Neuronal stem cell (in vitro differentiated cells): ENCODE results near the gene SQSTM1.

ENCODE experiments used
- DNase-seq: peaks from one replicate; pipeline ENCODE4 v3.0.0-alpha.2; 2013; ENCODE audit warnings: low spot score
- H2AFZ ChIP-seq: one replicate; pipeline ENCODE4 v1.6.1; 2013; ENCODE audit warnings: mild to moderate bottlenecking, low read length, inconsistent platforms
- H2AK5ac ChIP-seq: 2 replicates; pipeline ENCODE4 v1.6.1; 2013; ENCODE audit warnings: low read depth, mild to moderate bottlenecking, inconsistent platforms, low read length, moderate library complexity, mixed read lengths
- H2BK120ac ChIP-seq: 2 replicates; pipeline ENCODE4 v1.6.1; 2013; ENCODE audit warnings: low read depth, mild to moderate bottlenecking, inconsistent platforms, low read length, moderate library complexity, mixed read lengths
- H2BK12ac ChIP-seq: one replicate; pipeline ENCODE4 v1.6.1; 2013; ENCODE audit warnings: low read length, inconsistent platforms
- H2BK15ac ChIP-seq: 2 replicates; pipeline ENCODE4 v1.6.1; 2013; ENCODE audit warnings: mild to moderate bottlenecking, low read length, inconsistent platforms, mixed read lengths
- H2BK5ac ChIP-seq: one replicate; pipeline ENCODE4 v1.6.1; 2013; ENCODE audit warnings: inconsistent platforms, mild to moderate bottlenecking, low read length, moderate library complexity
- H3K14ac ChIP-seq: one replicate; pipeline ENCODE4 v1.6.1; 2013; ENCODE audit warnings: low read length, inconsistent platforms
- H3K18ac ChIP-seq: 2 replicates; pipeline ENCODE4 v1.6.1; 2013; ENCODE audit warnings: low read length, inconsistent platforms
- H3K23ac ChIP-seq: 2 replicates; pipeline ENCODE4 v1.6.1; 2013; ENCODE audit warnings: low read depth, mild to moderate bottlenecking, mixed read lengths, low read length, inconsistent platforms; ENCODE audit not compliant: poor library complexity
- H3K27ac ChIP-seq: replicated peaks from 3 replicates; pipeline ENCODE4 v1.5.1; 2013; ENCODE audit warnings: low read length, inconsistent platforms
- H3K27me3 ChIP-seq, 3 experiments: 2 replicates each; pipeline ENCODE4 v1.6.1; 2013; ENCODE audit warnings: low read length in 3 of 3, mild to moderate bottlenecking in 2 of 3, inconsistent platforms in 1 of 3, low read depth in 1 of 3, mixed read lengths in 1 of 3, moderate library complexity in 1 of 3; ENCODE audit not compliant: control insufficient read depth in 3 of 3, insufficient read depth in 3 of 3
- H3K36me3 ChIP-seq, 2 donors: replicated peaks in 1 of 2; 2 replicates each; pipeline ENCODE4 v1.6.1; 2013; ENCODE audit warnings: low read length in 2 of 2; ENCODE audit not compliant: control insufficient read depth in 2 of 2, insufficient read depth in 2 of 2
- H3K4ac ChIP-seq: 2 replicates; pipeline ENCODE4 v1.6.1; 2013; ENCODE audit warnings: inconsistent platforms, mild to moderate bottlenecking, low read length, moderate library complexity
- H3K4me1 ChIP-seq, 2 donors: 1 replicate in 1 of 2; 2 replicates in 1 of 2; pipeline ENCODE4 v1.6.1; 2013; ENCODE audit warnings: low read length in 2 of 2, low read depth in 1 of 2; ENCODE audit not compliant: control insufficient read depth in 2 of 2, insufficient read depth in 1 of 2
- H3K4me2 ChIP-seq: one replicate; pipeline ENCODE4 v1.6.1; 2013; ENCODE audit warnings: mild to moderate bottlenecking, low read length, inconsistent platforms; ENCODE audit not compliant: insufficient read depth, poor library complexity, severe bottlenecking
- H3K4me3 ChIP-seq, 2 donors: 2 replicates each; pipeline ENCODE4 v1.5.1; 2013; ENCODE audit warnings: low read length in 2 of 2, mild to moderate bottlenecking in 2 of 2, inconsistent platforms in 1 of 2, moderate library complexity in 1 of 2
- H3K79me1 ChIP-seq: one replicate; pipeline ENCODE4 v1.6.1; 2013; ENCODE audit warnings: low read depth, mild to moderate bottlenecking, inconsistent platforms, low read length, moderate library complexity
- H3K9ac ChIP-seq: one replicate; pipeline ENCODE4 v1.6.1; 2013; ENCODE audit warnings: mild to moderate bottlenecking, low read depth, low read length, inconsistent platforms; ENCODE audit not compliant: poor library complexity
- H3K9me3 ChIP-seq, 2 donors: replicated peaks in 1 of 2; 2 replicates each; pipeline versions ENCODE3 to v1.6.1; 2013; ENCODE audit warnings: low read length in 2 of 2, mild to moderate bottlenecking in 2 of 2, inconsistent platforms in 1 of 2, low read depth in 1 of 2, mixed read lengths in 1 of 2, moderate library complexity in 1 of 2; ENCODE audit not compliant: control insufficient read depth in 2 of 2, insufficient read depth in 1 of 2
- H4K8ac ChIP-seq: one replicate; pipeline ENCODE4 v1.6.1; 2013; ENCODE audit warnings: low read depth, mild to moderate bottlenecking, inconsistent platforms, low read length, moderate library complexity
- H4K91ac ChIP-seq: one replicate; pipeline ENCODE4 v1.6.1; 2013; ENCODE audit warnings: low read length, low read depth, mild to moderate bottlenecking, inconsistent platforms; ENCODE audit not compliant: poor library complexity
- WGBS, 2 donors: extraction: QIAGEN DNeasy Blood & Tissue Kit; methylation state at CpG; one replicate each; pipeline ENCODE4 v1.1.7; 2013; ENCODE audit warnings: missing lambda C conversion rate in 2 of 2, mixed read lengths in 1 of 2; ENCODE audit not compliant: insufficient read length in 2 of 2, insufficient replicate concordance in 1 of 2; ENCODE audit errors: extremely low coverage in 2 of 2; 5-methylcytosine and 5-hydroxymethylcytosine counted together

SQSTM1 gene

GRCh38 chr5:179778591-179778990 lies 42.1 kb upstream of the SQSTM1 start:
- no CpG with 5 or more reads among the region's 5 CpGs for WGBS, 2 donors
- no peak for DNase-seq
- H2BK5ac ChIP-seq = no peak overlapping the region
- H3K18ac ChIP-seq = no peak overlapping the region
- no peak overlapping the region for H3K23ac ChIP-seq
- peaks cover 31 to 83% of the 10 kb centered on the region in 2 donors for H3K36me3 ChIP-seq
- H2BK120ac ChIP-seq = no peak overlapping the region
- no peak overlapping the region for H2BK15ac ChIP-seq
- no peak overlapping the region for H3K9ac ChIP-seq
- H3K4me2 ChIP-seq = no peak overlapping the region
- no peaks in the 10 kb centered on the region for H3K27me3 ChIP-seq
- H4K8ac ChIP-seq = no peak overlapping the region
- peaks cover 0 to 1% of the 10 kb centered on the region in 2 donors for H3K9me3 ChIP-seq
- no peaks in the 10 kb centered on the region for H3K79me1 ChIP-seq
- no peak overlapping the region for H3K4ac ChIP-seq
- H2AFZ ChIP-seq = no peak overlapping the region
- no peak overlapping the region for H3K14ac ChIP-seq
- H2AK5ac ChIP-seq = no peak overlapping the region
- no peak overlapping the region for H2BK12ac ChIP-seq
- H4K91ac ChIP-seq = no peak overlapping the region
- H3K4me3 ChIP-seq = peak overlapping the region in 1 of 2 donors; percentile 52
- H3K27ac ChIP-seq = no peak overlapping the region
- H3K4me1 ChIP-seq = no peaks in the 10 kb centered on the region

- Histone ChIP-seq H3K23ac (no peak overlapping the region), H3K4me3 (peak overlapping the region in 1 of 2 donors; percentile 18), H2BK120ac (no peak overlapping the region), H3K14ac (no peak overlapping the region), H3K9me3 (peaks cover 0 to 1% of the 10 kb centered on the region in 2 donors), H4K91ac (no peak overlapping the region), H3K27ac (no peak overlapping the region), H3K4me1 (no peaks in the 10 kb centered on the region), H3K18ac (no peak overlapping the region), H2AFZ (no peak overlapping the region), H2AK5ac (no peak overlapping the region), H3K4ac (no peak overlapping the region), H2BK12ac (no peak overlapping the region), H3K4me2 (no peak overlapping the region), H3K79me1 (no peaks in the 10 kb centered on the region), H3K9ac (no peak overlapping the region), H4K8ac (no peak overlapping the region), H2BK15ac (no peak overlapping the region), H3K27me3 (no peaks in the 10 kb centered on the region), H2BK5ac (no peak overlapping the region), H3K36me3 (peaks cover 24 to 70% of the 10 kb centered on the region in 2 donors)
- no CpG with 5 or more reads among the region's 4 CpGs for WGBS, 2 donors
- DNase-seq = no peak
Observed at GRCh38 chr5:179779826-179780225, 40.9 kb upstream of the SQSTM1 start.

GRCh38 chr5:179780362-179780761 lies 40.3 kb upstream of the SQSTM1 start:
- H4K8ac ChIP-seq = no peak overlapping the region
- no peak for DNase-seq
- no CpG with 5 or more reads among the region's 7 CpGs for WGBS, 2 donors

GRCh38 chr5:179781846-179782245 lies 38.9 kb upstream of the SQSTM1 start:
- H2BK120ac ChIP-seq = no peak overlapping the region
- H3K27ac ChIP-seq = no peak overlapping the region
- H3K36me3 ChIP-seq = peaks cover 11 to 50% of the 10 kb centered on the region in 2 donors
- H3K23ac ChIP-seq = peak overlapping the region; percentile 6
- no peak overlapping the region for H2AFZ ChIP-seq
- no peak overlapping the region for H2AK5ac ChIP-seq
- no peak overlapping the region for H2BK15ac ChIP-seq
- no peak overlapping the region for H2BK5ac ChIP-seq
- H2BK12ac ChIP-seq = no peak overlapping the region
- no peak overlapping the region for H4K91ac ChIP-seq
- H3K27me3 ChIP-seq = no peaks in the 10 kb centered on the region
- H3K9me3 ChIP-seq = peaks cover 0 to 1% of the 10 kb centered on the region in 2 donors
- DNase-seq = no peak
- no peak overlapping the region for H3K18ac ChIP-seq
- no peak overlapping the region for H3K4me3 ChIP-seq
- no peaks in the 10 kb centered on the region for H3K4me1 ChIP-seq
- no peak overlapping the region for H3K14ac ChIP-seq
- no peak overlapping the region for H4K8ac ChIP-seq
- no CpG with 5 or more reads among the region's 4 CpGs for WGBS, 2 donors
- H3K4me2 ChIP-seq = no peak overlapping the region
- H3K9ac ChIP-seq = no peak overlapping the region
- H3K4ac ChIP-seq = no peak overlapping the region
- H3K79me1 ChIP-seq = no peaks in the 10 kb centered on the region

More at GRCh38 chr5:179780362-179780761, 40.3 kb upstream of the SQSTM1 start:
- Histone ChIP-seq H3K18ac (no peak overlapping the region), H3K27ac (no peak overlapping the region), H3K4ac (no peak overlapping the region), H2BK5ac (no peak overlapping the region), H3K4me2 (no peak overlapping the region), H2BK12ac (no peak overlapping the region), H3K4me3 (no peak overlapping the region), H2AK5ac (no peak overlapping the region), H3K79me1 (no peaks in the 10 kb centered on the region), H3K14ac (no peak overlapping the region), H3K9ac (no peak overlapping the region), H3K9me3 (peaks cover 0 to 1% of the 10 kb centered on the region in 2 donors), H2BK15ac (no peak overlapping the region), H3K23ac (no peak overlapping the region), H3K4me1 (no peaks in the 10 kb centered on the region), H4K91ac (no peak overlapping the region), H3K36me3 (peaks cover 21 to 65% of the 10 kb centered on the region in 2 donors), H2BK120ac (no peak overlapping the region), H2AFZ (no peak overlapping the region), H3K27me3 (no peaks in the 10 kb centered on the region)
